Neural cell (in vitro differentiated cells): Measurements from ENCODE around the gene ROBO3. TPM values are rescaled to one million over a fixed set of nuclear protein-coding genes. Genes with fewer than 3 reads are reported as not detected.

ENCODE experiments used
- H2AFZ ChIP-seq: fragments of 200-600, 300-800 bp; sonication (generic), shearing (Covaris generic); 2 replicates; pipeline ENCODE4 v1.6.0; 2014; ENCODE audit warnings: low read depth, mild to moderate bottlenecking, antibody characterized with exemption, low read length, moderate library complexity
- H3F3A ChIP-seq: fragments of 200-600 bp; shearing (Covaris generic); 2 replicates; pipeline ENCODE4 v1.6.1; 2016; ENCODE audit warnings: mild to moderate bottlenecking, moderate library complexity, mixed read lengths, antibody characterized with exemption, low read length; ENCODE audit not compliant: insufficient read depth, poor library complexity, severe bottlenecking
- H3K27ac ChIP-seq: fragments of 200-600, 300-800 bp; sonication (generic), shearing (Covaris generic); 2 replicates; pipeline ENCODE4 v1.5.1; 2014; ENCODE audit warnings: mild to moderate bottlenecking, low read length, moderate library complexity
- H3K27me3 ChIP-seq: fragments of 300-800, 200-600 bp; sonication (generic), shearing (Covaris generic); 2 replicates; pipeline ENCODE4 v1.6.0; 2014; ENCODE audit warnings: mild to moderate bottlenecking, low read depth, low read length, moderate library complexity; ENCODE audit not compliant: insufficient read depth
- H3K36me3 ChIP-seq: fragments of 300-800, 200-600 bp; sonication (generic), shearing (Covaris generic); 2 replicates; pipeline ENCODE4 v1.5.1; 2014; ENCODE audit warnings: mild to moderate bottlenecking, antibody characterized with exemption, low read length, moderate library complexity; ENCODE audit not compliant: insufficient read depth
- H3K4me2 ChIP-seq: fragments of 300-800, 200-600 bp; sonication (generic), shearing (Covaris generic); 2 replicates; pipeline ENCODE4 v1.6.0; 2014; ENCODE audit warnings: mild to moderate bottlenecking, low read length
- H3K4me3 ChIP-seq: fragments of 300-800, 200-600 bp; sonication (generic), shearing (Covaris generic); 2 replicates; pipeline ENCODE4 v1.5.1; 2014; ENCODE audit warnings: mild to moderate bottlenecking, low read length, moderate library complexity
- H3K79me2 ChIP-seq: fragments of 200-600 bp; shearing (Covaris generic); replicated peaks from 2 replicates; pipeline ENCODE4 v1.6.0; 2014; ENCODE audit warnings: mild to moderate bottlenecking, low read length, moderate library complexity; ENCODE audit not compliant: insufficient read depth
- H3K9ac ChIP-seq: fragments of 300-800, 200-600 bp; sonication (generic), shearing (Covaris generic); 2 replicates; pipeline ENCODE4 v1.6.1; 2016; ENCODE audit warnings: mild to moderate bottlenecking, low read length, mixed read lengths
- H3K9me2 ChIP-seq: fragments of 200-600 bp; shearing (Covaris generic); 2 replicates; pipeline ENCODE4 v1.6.1; 2016; ENCODE audit warnings: mild to moderate bottlenecking, low read length, mixed read lengths; ENCODE audit not compliant: insufficient read depth
- H3K9me3 ChIP-seq: fragments of 200-600, 300-800 bp; sonication (generic), shearing (Covaris generic); 2 replicates; pipeline ENCODE4 v1.6.1; 2016; ENCODE audit warnings: mild to moderate bottlenecking, mixed run types, low read length, moderate library complexity, mixed read lengths
- H4K20me1 ChIP-seq: fragments of 200-600 bp; shearing (Covaris generic); 2 replicates; pipeline ENCODE4 v1.6.1; 2016; ENCODE audit warnings: mild to moderate bottlenecking, mixed run types; ENCODE audit not compliant: insufficient read depth
- EP300 ChIP-seq: fragments of 450-650 bp; conservative IDR thresholded peaks from 2 replicates; pipeline ENCODE4 v1.6.1; 2014; ENCODE audit warnings: antibody characterized with exemption, mild to moderate bottlenecking, moderate library complexity; ENCODE audit not compliant: poor library complexity, severe bottlenecking
- EZH2 ChIP-seq: fragments of 200-600, 300-800 bp; shearing (Covaris generic), sonication (generic); IDR thresholded peaks from 2 replicates; pipeline ENCODE4 v1.6.1; 2014; ENCODE audit warnings: antibody characterized with exemption, low read length, borderline replicate concordance, mild to moderate bottlenecking; ENCODE audit not compliant: insufficient read depth, poor library complexity, severe bottlenecking
- MXI1 ChIP-seq: fragments of 450-650 bp; conservative IDR thresholded peaks from 2 replicates; pipeline ENCODE4 v1.6.1; 2014; ENCODE audit warnings: antibody characterized with exemption, mild to moderate bottlenecking; ENCODE audit not compliant: poor library complexity, severe bottlenecking
- POLR2AphosphoS5 ChIP-seq: IDR thresholded peaks from 2 replicates; pipeline ENCODE4 v1.6.1; 2012
- RAD21 ChIP-seq: fragments of 450-650 bp; conservative IDR thresholded peaks from 2 replicates; pipeline ENCODE4 v1.6.1; 2014; ENCODE audit warnings: antibody characterized with exemption, mild to moderate bottlenecking, moderate library complexity
- REST ChIP-seq: IDR thresholded peaks from 2 replicates; pipeline ENCODE4 v1.6.1; 2012; ENCODE audit warnings: borderline replicate concordance
- SMC3 ChIP-seq: fragments of 450-650 bp; conservative IDR thresholded peaks from 2 replicates; pipeline ENCODE4 v1.6.1; 2014; ENCODE audit warnings: antibody characterized with exemption, mild to moderate bottlenecking, moderate library complexity; ENCODE audit not compliant: poor library complexity
- TAF1 ChIP-seq: IDR thresholded peaks from 2 replicates; pipeline ENCODE4 v1.6.1; 2012; ENCODE audit warnings: low read depth
- polyA plus RNA-seq: library from polyadenylated mRNA; depleted of rRNA; stranded (reverse); fragments of >200 nt; gene quantifications from 2 replicates; pipeline ENCODE4 v1.2.3, GENCODE V29; 2014
- TF ChIP-seq, protein P1 (sequence below): fragments of 450-650 bp; IDR thresholded peaks from 2 replicates; pipeline ENCODE4 v1.5.1; 2014; ENCODE audit warnings: antibody characterized with exemption, mild to moderate bottlenecking, moderate library complexity; ENCODE audit not compliant: poor library complexity, severe bottlenecking

ROBO3 gene
- polyA plus RNA-seq, 1 donor from 2014 or later, result 12.8 TPM

DNA sequence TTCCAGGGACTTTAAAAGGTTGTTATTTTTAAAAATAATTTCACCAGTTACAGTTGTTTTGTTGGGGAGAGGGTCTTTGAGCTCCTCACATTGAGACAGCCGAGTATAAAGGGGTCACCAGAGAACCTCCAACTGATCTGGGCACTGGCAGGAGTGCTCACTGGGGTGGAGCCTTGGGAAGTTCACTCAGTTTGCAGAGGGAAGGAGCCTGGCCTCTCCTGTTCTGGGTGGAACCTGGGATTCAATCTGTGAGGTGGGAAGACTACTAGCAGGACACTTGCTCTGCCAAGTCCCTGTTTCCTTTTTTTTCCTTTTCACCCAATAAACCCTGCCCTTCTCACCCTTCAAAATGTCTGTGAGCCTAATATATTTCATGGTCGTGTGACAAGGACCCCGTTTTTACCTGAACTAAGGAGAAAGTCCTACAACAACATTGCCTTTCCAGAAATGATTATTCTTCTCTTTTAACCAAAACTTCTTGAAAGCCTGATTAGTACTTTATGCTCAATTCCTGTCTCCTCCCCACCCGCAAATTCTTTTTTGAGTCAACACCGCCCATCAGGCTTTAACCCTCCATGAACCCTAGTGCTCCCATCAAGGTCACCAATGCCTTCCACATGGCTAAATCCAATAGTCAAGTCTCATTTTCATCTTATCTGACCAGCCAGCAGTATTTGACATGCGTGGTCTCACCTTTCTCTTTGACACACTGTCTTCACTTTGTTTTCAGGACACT lies 43.1 kb upstream of the ROBO3 start:
- no peak overlapping the region for H3K9ac ChIP-seq
- H3K36me3 ChIP-seq, result no peaks in the 10 kb centered on the region
- no peaks in the 10 kb centered on the region for H4K20me1 ChIP-seq
- H2AFZ ChIP-seq, result no peak overlapping the region
- H3K9me2 ChIP-seq, result no peaks in the 10 kb centered on the region
- H3K79me2 ChIP-seq, result no peaks in the 10 kb centered on the region
- H3K4me3 ChIP-seq, result no peak overlapping the region
- no peak for TF ChIP-seq SMC3
- no peak for TF ChIP-seq RAD21
- no peak for TF ChIP-seq TAF1
- no peak for TF ChIP-seq REST
- TF ChIP-seq, protein P1, sequence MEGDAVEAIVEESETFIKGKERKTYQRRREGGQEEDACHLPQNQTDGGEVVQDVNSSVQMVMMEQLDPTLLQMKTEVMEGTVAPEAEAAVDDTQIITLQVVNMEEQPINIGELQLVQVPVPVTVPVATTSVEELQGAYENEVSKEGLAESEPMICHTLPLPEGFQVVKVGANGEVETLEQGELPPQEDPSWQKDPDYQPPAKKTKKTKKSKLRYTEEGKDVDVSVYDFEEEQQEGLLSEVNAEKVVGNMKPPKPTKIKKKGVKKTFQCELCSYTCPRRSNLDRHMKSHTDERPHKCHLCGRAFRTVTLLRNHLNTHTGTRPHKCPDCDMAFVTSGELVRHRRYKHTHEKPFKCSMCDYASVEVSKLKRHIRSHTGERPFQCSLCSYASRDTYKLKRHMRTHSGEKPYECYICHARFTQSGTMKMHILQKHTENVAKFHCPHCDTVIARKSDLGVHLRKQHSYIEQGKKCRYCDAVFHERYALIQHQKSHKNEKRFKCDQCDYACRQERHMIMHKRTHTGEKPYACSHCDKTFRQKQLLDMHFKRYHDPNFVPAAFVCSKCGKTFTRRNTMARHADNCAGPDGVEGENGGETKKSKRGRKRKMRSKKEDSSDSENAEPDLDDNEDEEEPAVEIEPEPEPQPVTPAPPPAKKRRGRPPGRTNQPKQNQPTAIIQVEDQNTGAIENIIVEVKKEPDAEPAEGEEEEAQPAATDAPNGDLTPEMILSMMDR, result no peak
- TF ChIP-seq POLR2AphosphoS5, result no peak
- TF ChIP-seq MXI1, result no peak
- TF ChIP-seq EP300, result no peak
- no peak for TF ChIP-seq EZH2
- H3K27ac ChIP-seq, result no peak overlapping the region
- no peaks in the 10 kb centered on the region for H3K27me3 ChIP-seq
- no peaks in the 10 kb centered on the region for H3K9me3 ChIP-seq
- no peak overlapping the region for H3K4me2 ChIP-seq
- no peaks in the 10 kb centered on the region for H3F3A ChIP-seq

DNA sequence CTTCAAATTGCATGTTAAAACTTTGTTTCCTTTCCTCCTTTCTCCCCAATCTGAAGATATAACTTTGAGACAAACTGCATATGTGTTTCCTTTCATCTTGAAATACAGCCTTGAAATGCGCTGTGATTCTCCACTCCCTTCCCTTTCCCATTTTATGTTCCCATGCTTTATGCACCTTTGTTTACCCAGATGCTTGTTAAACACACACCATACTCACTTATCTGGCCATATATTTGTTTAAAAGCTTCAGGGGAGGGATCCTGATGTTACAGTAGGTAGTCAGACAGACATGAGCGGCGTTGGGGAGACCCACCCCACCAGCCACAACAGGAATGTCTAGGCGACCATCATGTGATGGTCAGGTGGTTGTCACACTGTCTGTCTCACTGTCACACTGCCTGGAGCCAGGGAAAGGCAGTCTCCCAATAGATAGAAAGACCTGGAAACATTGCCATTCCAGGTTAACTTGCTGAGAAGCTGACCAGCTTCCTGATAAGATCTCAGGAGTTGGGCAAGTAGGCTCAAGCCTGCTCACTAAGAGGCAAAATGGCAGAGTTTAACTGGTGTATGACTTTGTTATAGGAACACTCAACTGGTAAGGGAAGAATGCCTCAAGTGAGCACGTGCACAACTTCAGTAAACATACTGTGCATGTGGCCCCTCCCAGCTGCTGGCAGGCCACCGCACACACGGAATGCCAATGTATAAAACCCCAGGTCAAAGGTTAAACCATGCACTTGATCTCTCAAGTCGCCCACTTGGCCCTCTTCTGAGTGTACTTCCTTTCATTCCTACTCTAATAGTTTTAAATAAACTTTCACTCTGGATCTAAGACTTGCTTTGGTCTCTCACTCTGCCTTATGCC lies 41.5 kb upstream of the ROBO3 start:
- Histone ChIP-seq H3K79me2 (no peaks in the 10 kb centered on the region), H3K9me3 (no peaks in the 10 kb centered on the region), H3F3A (no peaks in the 10 kb centered on the region), H3K27me3 (no peaks in the 10 kb centered on the region), H2AFZ (no peak overlapping the region), H4K20me1 (no peaks in the 10 kb centered on the region), H3K4me3 (no peak overlapping the region), H3K9ac (no peak overlapping the region), H3K9me2 (no peaks in the 10 kb centered on the region), H3K4me2 (no peak overlapping the region), H3K36me3 (no peaks in the 10 kb centered on the region), H3K27ac (no peak overlapping the region)
- TF ChIP-seq RAD21 (no peak), EP300 (no peak), POLR2AphosphoS5 (no peak), REST (no peak), EZH2 (no peak)
- TF ChIP-seq, protein P1, result no peak
